ENCODE measurements around the gene JARID2. TPM values are rescaled to one million over a fixed set of nuclear protein-coding genes. Genes with fewer than 3 reads are reported as not detected.
A peak's percentile ranks its signal among the peaks of the same experiment; 100 is the strongest.
"Not testable (repeated sequence)": the region's sequence is repeated elsewhere in the genome, so short reads cannot be mapped to it uniquely, and the experiment has no call there.

Gene JARID2
- total RNA-seq, 1 donor from 2014 or later = 65.6 TPM

- Mint-ChIP-seq H3K36me3 (ENCODE audit: insufficient read depth) (no peaks in the 10 kb centered on the region), H3K27me3 (no peaks in the 10 kb centered on the region), H3K4me3 (ENCODE audit: low read depth) (no peak overlapping the region), H3K27ac (no peak overlapping the region), H3K4me1 (ENCODE audit: low read depth) (peaks cover 40% of the 10 kb centered on the region), H3K9me3 (ENCODE audit: low read depth) (no peaks in the 10 kb centered on the region)
- TF ChIP-seq CTCF (IDR thresholded peaks at IDR 0.05; ENCODE audit: unreplicated experiment) = no peak
- no peak for DNase-seq (ENCODE audit: low spot score, unreplicated experiment)
These were observed 72.3 kb downstream of the JARID2 start for GRCh38 chr6:15317934-15318902.

- peaks cover 43% of the 10 kb centered on the region for H3K4me1 Mint-ChIP-seq (ENCODE audit: low read depth)
These were observed 73.8 kb downstream of the JARID2 start for GRCh38 chr6:15319677-15320076.

GRCh38 chr6:15320693-15321092, 74.8 kb downstream of the JARID2 start:
- no peak overlapping the region for H3K27ac Mint-ChIP-seq
- no peaks in the 10 kb centered on the region for H3K27me3 Mint-ChIP-seq
- DNase-seq (ENCODE audit: low spot score, unreplicated experiment) = no peak
- no peaks in the 10 kb centered on the region for H3K9me3 Mint-ChIP-seq (ENCODE audit: low read depth)
- H3K36me3 Mint-ChIP-seq (ENCODE audit: insufficient read depth) = no peaks in the 10 kb centered on the region
- no peak overlapping the region for H3K4me3 Mint-ChIP-seq (ENCODE audit: low read depth)
- no peak for TF ChIP-seq CTCF (IDR thresholded peaks at IDR 0.05; ENCODE audit: unreplicated experiment)
- peaks cover 49% of the 10 kb centered on the region for H3K4me1 Mint-ChIP-seq (ENCODE audit: low read depth)

More at GRCh38 chr6:15319677-15320076, 73.8 kb downstream of the JARID2 start:
- Mint-ChIP-seq H3K36me3 (ENCODE audit: insufficient read depth) (no peaks in the 10 kb centered on the region), H3K27ac (no peak overlapping the region), H3K4me3 (ENCODE audit: low read depth) (no peak overlapping the region), H3K27me3 (no peaks in the 10 kb centered on the region), H3K9me3 (ENCODE audit: low read depth) (no peaks in the 10 kb centered on the region)
- TF ChIP-seq CTCF (IDR thresholded peaks at IDR 0.05; ENCODE audit: unreplicated experiment) = no peak
- no peak for DNase-seq (ENCODE audit: low spot score, unreplicated experiment)

- Mint-ChIP-seq H3K27me3 (no peaks in the 10 kb centered on the region), H3K4me3 (ENCODE audit: low read depth) (no peak overlapping the region), H3K9me3 (ENCODE audit: low read depth) (no peaks in the 10 kb centered on the region), H3K4me1 (ENCODE audit: low read depth) (peaks cover 49% of the 10 kb centered on the region), H3K36me3 (ENCODE audit: insufficient read depth) (no peaks in the 10 kb centered on the region), H3K27ac (peak overlapping the region; percentile 25)
- DNase-seq (ENCODE audit: low spot score, unreplicated experiment) = no peak
- TF ChIP-seq CTCF (IDR thresholded peaks at IDR 0.05; ENCODE audit: unreplicated experiment) = no peak
These were observed 76.3 kb downstream of the JARID2 start for GRCh38 chr6:15322184-15322583.

- Mint-ChIP-seq H3K27ac (peak overlapping the region; percentile 1), H3K36me3 (ENCODE audit: insufficient read depth) (no peaks in the 10 kb centered on the region), H3K4me1 (ENCODE audit: low read depth) (peaks cover 52% of the 10 kb centered on the region), H3K27me3 (no peaks in the 10 kb centered on the region), H3K4me3 (ENCODE audit: low read depth) (no peak overlapping the region), H3K9me3 (ENCODE audit: low read depth) (no peaks in the 10 kb centered on the region)
- TF ChIP-seq CTCF (IDR thresholded peaks at IDR 0.05; ENCODE audit: unreplicated experiment) = no peak
- no peak for DNase-seq (ENCODE audit: low spot score, unreplicated experiment)
These were observed 77.1 kb downstream of the JARID2 start for GRCh38 chr6:15322781-15323536.

GRCh38 chr6:15323611-15324010, 77.7 kb downstream of the JARID2 start:
- H3K27me3 Mint-ChIP-seq; H3K9me3 Mint-ChIP-seq (ENCODE audit: low read depth); H3K4me3 Mint-ChIP-seq (ENCODE audit: low read depth); H3K36me3 Mint-ChIP-seq (ENCODE audit: insufficient read depth); H3K27ac Mint-ChIP-seq; DNase-seq (ENCODE audit: low spot score, unreplicated experiment): not testable (repeated sequence)
- H3K4me1 Mint-ChIP-seq (ENCODE audit: low read depth) = peaks cover 46% of the 10 kb centered on the region

Data from progenitor cell of endocrine pancreas (in vitro differentiated cells).